ENCODE data around the gene CDH23. TPM values are rescaled to one million over a fixed set of nuclear protein-coding genes. Genes with fewer than 3 reads are reported as not detected.

Gene CDH23
- polyA plus RNA-seq, 1 donor from 2014 or later = 6.6 TPM

DNA sequence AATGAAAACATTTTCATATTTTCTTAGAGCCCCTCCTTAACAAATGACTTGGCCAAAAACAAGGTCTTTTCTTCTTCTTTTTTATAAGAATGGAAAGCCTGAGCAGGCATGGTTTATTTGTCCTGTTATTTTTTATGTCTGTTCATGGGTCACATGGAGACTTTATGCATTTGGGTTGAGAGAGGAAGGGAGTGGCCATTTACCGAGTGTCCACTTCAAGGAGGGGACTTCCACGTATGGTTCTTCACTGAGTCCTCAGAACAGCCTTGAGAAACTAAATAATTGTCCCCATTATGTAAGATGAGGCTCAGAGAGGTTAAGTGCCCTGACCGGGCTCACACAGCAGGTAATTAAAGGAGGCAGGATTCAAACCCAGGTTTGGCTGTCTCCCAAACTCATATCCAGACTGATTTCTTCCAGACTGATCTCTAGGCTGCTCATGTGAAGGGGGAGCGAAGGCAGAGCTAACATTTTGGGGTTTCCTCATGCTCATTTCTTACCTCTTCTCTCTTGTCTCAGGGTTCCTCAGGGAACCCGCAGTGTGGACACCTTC is 82.2 kb downstream of the CDH23 start:
- H3K9me2 ChIP-seq (ENCODE audit: insufficient read depth, low read length) = no peaks in the 10 kb centered on the region
- H4K20me1 ChIP-seq (ENCODE audit: insufficient read depth) = no peaks in the 10 kb centered on the region
- no peaks in the 10 kb centered on the region for H3K79me2 ChIP-seq (replicated peaks; ENCODE audit: insufficient read depth, low read length)
- H3K27me3 ChIP-seq (ENCODE audit: insufficient read depth, low read depth, low read length) = no peaks in the 10 kb centered on the region
- no peaks in the 10 kb centered on the region for H3K36me3 ChIP-seq (ENCODE audit: insufficient read depth, low read length)
- no peak overlapping the region for H3K27ac ChIP-seq (ENCODE audit: low read length)
- H3F3A ChIP-seq (ENCODE audit: insufficient read depth, low read length, poor library complexity, severe bottlenecking) = no peaks in the 10 kb centered on the region
- H3K9me3 ChIP-seq (ENCODE audit: low read length) = no peaks in the 10 kb centered on the region
- no peak overlapping the region for H3K9ac ChIP-seq (ENCODE audit: low read length)
- TF ChIP-seq EZH2 (IDR thresholded peaks at IDR 0.05; ENCODE audit: borderline replicate concordance, insufficient read depth, low read length, poor library complexity, severe bottlenecking) (no peak), POLR2AphosphoS5 (IDR thresholded peaks at IDR 0.05) (no peak), TAF1 (IDR thresholded peaks at IDR 0.05; ENCODE audit: low read depth) (no peak), MXI1 (conservative IDR thresholded peaks at IDR 0.05; ENCODE audit: poor library complexity, severe bottlenecking) (no peak), EP300 (conservative IDR thresholded peaks at IDR 0.05; ENCODE audit: poor library complexity, severe bottlenecking) (no peak), SMC3 (conservative IDR thresholded peaks at IDR 0.05; ENCODE audit: poor library complexity) (no peak), RAD21 (conservative IDR thresholded peaks at IDR 0.05) (no peak)
- TF ChIP-seq, protein P1, sequence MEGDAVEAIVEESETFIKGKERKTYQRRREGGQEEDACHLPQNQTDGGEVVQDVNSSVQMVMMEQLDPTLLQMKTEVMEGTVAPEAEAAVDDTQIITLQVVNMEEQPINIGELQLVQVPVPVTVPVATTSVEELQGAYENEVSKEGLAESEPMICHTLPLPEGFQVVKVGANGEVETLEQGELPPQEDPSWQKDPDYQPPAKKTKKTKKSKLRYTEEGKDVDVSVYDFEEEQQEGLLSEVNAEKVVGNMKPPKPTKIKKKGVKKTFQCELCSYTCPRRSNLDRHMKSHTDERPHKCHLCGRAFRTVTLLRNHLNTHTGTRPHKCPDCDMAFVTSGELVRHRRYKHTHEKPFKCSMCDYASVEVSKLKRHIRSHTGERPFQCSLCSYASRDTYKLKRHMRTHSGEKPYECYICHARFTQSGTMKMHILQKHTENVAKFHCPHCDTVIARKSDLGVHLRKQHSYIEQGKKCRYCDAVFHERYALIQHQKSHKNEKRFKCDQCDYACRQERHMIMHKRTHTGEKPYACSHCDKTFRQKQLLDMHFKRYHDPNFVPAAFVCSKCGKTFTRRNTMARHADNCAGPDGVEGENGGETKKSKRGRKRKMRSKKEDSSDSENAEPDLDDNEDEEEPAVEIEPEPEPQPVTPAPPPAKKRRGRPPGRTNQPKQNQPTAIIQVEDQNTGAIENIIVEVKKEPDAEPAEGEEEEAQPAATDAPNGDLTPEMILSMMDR (IDR thresholded peaks at IDR 0.05; ENCODE audit: poor library complexity, severe bottlenecking) = no peak
- TF ChIP-seq, protein P2, sequence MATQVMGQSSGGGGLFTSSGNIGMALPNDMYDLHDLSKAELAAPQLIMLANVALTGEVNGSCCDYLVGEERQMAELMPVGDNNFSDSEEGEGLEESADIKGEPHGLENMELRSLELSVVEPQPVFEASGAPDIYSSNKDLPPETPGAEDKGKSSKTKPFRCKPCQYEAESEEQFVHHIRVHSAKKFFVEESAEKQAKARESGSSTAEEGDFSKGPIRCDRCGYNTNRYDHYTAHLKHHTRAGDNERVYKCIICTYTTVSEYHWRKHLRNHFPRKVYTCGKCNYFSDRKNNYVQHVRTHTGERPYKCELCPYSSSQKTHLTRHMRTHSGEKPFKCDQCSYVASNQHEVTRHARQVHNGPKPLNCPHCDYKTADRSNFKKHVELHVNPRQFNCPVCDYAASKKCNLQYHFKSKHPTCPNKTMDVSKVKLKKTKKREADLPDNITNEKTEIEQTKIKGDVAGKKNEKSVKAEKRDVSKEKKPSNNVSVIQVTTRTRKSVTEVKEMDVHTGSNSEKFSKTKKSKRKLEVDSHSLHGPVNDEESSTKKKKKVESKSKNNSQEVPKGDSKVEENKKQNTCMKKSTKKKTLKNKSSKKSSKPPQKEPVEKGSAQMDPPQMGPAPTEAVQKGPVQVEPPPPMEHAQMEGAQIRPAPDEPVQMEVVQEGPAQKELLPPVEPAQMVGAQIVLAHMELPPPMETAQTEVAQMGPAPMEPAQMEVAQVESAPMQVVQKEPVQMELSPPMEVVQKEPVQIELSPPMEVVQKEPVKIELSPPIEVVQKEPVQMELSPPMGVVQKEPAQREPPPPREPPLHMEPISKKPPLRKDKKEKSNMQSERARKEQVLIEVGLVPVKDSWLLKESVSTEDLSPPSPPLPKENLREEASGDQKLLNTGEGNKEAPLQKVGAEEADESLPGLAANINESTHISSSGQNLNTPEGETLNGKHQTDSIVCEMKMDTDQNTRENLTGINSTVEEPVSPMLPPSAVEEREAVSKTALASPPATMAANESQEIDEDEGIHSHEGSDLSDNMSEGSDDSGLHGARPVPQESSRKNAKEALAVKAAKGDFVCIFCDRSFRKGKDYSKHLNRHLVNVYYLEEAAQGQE (IDR thresholded peaks at IDR 0.05; ENCODE audit: borderline replicate concordance) = no peak
- no peak overlapping the region for H3K4me3 ChIP-seq (ENCODE audit: low read length)
- H2AFZ ChIP-seq (ENCODE audit: low read depth, low read length) = no peak overlapping the region
- H3K4me2 ChIP-seq (ENCODE audit: low read length) = no peak overlapping the region

DNA sequence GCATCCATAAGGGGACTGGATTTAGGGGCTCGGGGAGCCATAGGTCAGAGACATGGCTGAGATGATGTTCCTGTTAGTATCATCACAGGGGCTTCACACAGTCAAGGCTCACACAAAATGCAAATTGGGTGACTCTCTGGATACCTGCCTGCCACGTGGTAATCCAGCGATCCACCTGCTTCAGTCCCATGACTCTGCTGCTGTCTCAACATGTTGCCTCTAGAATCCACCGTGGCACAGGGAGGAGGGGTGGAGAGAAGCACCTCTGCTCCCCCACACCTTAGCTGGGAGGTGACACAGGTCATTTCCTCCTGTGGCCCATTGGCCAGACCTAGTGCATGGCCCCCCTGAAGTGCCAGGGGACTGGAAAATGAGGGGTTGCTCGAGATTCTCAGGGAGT is 83.1 kb downstream of the CDH23 start:
- Histone ChIP-seq H3K9me3 (ENCODE audit: low read length) (no peaks in the 10 kb centered on the region), H3F3A (ENCODE audit: insufficient read depth, low read length, poor library complexity, severe bottlenecking) (no peaks in the 10 kb centered on the region), H4K20me1 (ENCODE audit: insufficient read depth) (no peaks in the 10 kb centered on the region), H3K27ac (ENCODE audit: low read length) (no peak overlapping the region), H3K79me2 (replicated peaks; ENCODE audit: insufficient read depth, low read length) (no peaks in the 10 kb centered on the region), H3K4me2 (ENCODE audit: low read length) (no peak overlapping the region), H3K36me3 (ENCODE audit: insufficient read depth, low read length) (no peaks in the 10 kb centered on the region), H3K27me3 (ENCODE audit: insufficient read depth, low read depth, low read length) (no peaks in the 10 kb centered on the region), H2AFZ (ENCODE audit: low read depth, low read length) (no peak overlapping the region), H3K4me3 (ENCODE audit: low read length) (no peak overlapping the region), H3K9ac (ENCODE audit: low read length) (no peak overlapping the region), H3K9me2 (ENCODE audit: insufficient read depth, low read length) (no peaks in the 10 kb centered on the region)
- TF ChIP-seq, protein P2 (IDR thresholded peaks at IDR 0.05; ENCODE audit: borderline replicate concordance) = no peak
- TF ChIP-seq EP300 (conservative IDR thresholded peaks at IDR 0.05; ENCODE audit: poor library complexity, severe bottlenecking) (no peak), TAF1 (IDR thresholded peaks at IDR 0.05; ENCODE audit: low read depth) (no peak), SMC3 (conservative IDR thresholded peaks at IDR 0.05; ENCODE audit: poor library complexity) (no peak)
- TF ChIP-seq, protein P1 (IDR thresholded peaks at IDR 0.05; ENCODE audit: poor library complexity, severe bottlenecking) = no peak

Data from neural cell (in vitro differentiated cells).